Fibroblast of the aortic adventitia (primary cell): Measurements from ENCODE around the gene ACO1. TPM values are rescaled to one million over a fixed set of nuclear protein-coding genes. Genes with fewer than 3 reads are reported as not detected.
A peak's percentile ranks its signal among the peaks of the same experiment; 100 is the strongest.

Source experiments
- DNase-seq: peaks from one replicate; pipeline ENCODE4 v3.0.0-alpha.2; 2010; ENCODE audit warnings: low read depth
- H3K4me3 ChIP-seq: 2 replicates; pipeline ENCODE4 v1.5.1; 2011; ENCODE audit warnings: low read depth, mild to moderate bottlenecking, control low read depth, low read length, moderate library complexity
- total RNA-seq: library from RNA; depleted of rRNA; stranded (reverse); fragments of >200 nt; gene quantifications from 2 replicates; pipeline ENCODE4 v1.2.3, GENCODE V29; 2012; ENCODE audit warnings: low replicate concordance
- TF ChIP-seq, protein P1 (sequence below): IDR thresholded peaks from 2 replicates; pipeline ENCODE4 v1.5.1; 2011; ENCODE audit warnings: mild to moderate bottlenecking, low read length, control low read depth, inconsistent platforms; ENCODE audit not compliant: insufficient read depth

Gene ACO1
- total RNA-seq, 1 donor, result 81.3 TPM

DNA sequence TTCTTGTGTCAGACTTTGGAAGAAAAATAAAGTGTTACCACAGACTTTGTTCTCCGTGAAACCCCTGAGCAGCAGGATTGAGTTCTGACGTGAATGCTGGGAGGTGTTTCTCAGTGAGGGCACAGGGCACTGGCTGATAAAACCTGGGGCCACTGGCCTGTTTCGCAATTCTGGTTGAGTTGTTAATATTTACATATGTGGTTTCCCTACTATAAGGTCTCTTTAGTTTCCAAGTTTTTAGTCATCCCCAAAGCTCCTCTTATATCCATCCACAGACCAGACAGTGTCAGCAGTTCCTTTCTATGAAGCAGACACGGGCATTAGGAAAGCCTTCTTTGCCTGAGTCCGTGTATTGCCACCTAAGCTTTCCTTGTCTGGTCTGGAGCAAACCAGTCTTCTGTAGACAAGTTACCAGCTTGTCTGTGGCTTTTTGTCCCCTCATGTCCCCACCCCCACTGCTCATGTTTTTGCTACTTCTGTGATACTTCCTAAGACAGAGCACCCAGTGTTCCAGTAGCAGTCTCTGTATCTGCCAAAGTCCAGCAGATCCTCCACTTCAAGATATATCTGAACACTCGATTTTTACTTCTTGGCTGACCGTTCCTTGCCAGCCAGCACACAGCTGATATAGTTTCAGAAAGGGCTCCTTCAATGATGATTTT is 42.0 kb downstream of the ACO1 start:
- no peak overlapping the region for H3K4me3 ChIP-seq
- peak; percentile 84 for DNase-seq
- TF ChIP-seq, protein P1, sequence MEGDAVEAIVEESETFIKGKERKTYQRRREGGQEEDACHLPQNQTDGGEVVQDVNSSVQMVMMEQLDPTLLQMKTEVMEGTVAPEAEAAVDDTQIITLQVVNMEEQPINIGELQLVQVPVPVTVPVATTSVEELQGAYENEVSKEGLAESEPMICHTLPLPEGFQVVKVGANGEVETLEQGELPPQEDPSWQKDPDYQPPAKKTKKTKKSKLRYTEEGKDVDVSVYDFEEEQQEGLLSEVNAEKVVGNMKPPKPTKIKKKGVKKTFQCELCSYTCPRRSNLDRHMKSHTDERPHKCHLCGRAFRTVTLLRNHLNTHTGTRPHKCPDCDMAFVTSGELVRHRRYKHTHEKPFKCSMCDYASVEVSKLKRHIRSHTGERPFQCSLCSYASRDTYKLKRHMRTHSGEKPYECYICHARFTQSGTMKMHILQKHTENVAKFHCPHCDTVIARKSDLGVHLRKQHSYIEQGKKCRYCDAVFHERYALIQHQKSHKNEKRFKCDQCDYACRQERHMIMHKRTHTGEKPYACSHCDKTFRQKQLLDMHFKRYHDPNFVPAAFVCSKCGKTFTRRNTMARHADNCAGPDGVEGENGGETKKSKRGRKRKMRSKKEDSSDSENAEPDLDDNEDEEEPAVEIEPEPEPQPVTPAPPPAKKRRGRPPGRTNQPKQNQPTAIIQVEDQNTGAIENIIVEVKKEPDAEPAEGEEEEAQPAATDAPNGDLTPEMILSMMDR, result no peak

DNA sequence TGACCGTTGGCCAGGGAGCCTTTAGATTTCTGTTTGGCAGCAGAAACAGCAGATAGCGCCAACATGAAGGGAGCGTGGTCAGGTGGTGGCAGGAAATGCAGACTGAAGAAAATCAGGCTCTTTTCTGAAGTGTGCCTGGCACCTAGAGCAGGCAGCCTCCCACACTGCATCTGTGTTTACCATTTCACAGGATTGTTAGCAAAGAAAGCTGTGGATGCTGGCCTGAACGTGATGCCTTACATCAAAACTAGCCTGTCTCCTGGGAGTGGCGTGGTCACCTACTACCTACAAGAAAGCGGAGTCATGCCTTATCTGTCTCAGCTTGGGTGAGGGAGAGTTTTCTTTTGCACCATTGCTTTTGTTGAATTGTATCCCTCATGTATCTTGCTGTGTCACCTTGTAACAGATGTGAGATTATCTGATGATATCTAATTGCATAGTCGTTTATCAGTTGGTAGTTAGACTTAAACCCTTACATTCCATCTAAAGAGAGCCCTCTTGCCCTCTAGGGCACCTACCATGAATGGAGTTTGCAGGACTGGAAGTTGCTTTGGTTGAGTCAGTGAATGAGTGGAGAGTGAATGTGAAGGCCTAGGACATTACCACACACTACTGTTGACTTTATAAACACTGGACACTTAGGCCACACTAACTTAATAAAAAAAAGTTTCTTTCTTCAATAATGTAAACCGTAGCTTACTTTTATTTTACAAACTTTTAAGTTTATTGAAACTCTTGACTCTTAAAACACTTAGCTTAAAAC is 42.8 kb downstream of the ACO1 start:
- TF ChIP-seq, protein P1, result no peak
- H3K4me3 ChIP-seq, result no peak overlapping the region
- DNase-seq, result peak; percentile 25

DNA sequence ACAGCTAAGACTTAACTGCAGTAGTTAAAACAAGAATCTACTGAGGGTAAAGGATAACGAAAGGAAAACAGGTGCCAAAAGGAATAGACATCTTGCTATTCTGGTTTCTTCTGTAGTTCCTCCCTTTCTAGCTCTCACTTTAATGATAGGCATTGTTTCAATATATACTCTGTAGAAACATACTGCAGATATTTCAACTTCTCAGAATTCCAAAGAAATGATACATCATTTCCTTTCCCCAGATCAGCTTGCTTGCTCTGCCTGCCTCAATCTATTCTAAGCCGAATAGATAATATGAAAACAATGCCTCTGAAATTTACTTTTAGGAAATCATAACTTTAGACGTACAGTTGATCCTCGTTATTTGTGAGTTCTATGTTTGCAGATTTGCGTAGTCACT is 46.3 kb downstream of the ACO1 start:
- DNase-seq, result peak; percentile 76
- H3K4me3 ChIP-seq, result no peak overlapping the region

GRCh38 chr9:32431196-32431595 is 46.8 kb downstream of the ACO1 start:
- no peak overlapping the region for H3K4me3 ChIP-seq
- peak; percentile 10 for DNase-seq
- TF ChIP-seq, protein P1, result no peak

More for the DNA sequence above, 46.3 kb downstream of the ACO1 start:
- TF ChIP-seq, protein P1, result no peak

DNA sequence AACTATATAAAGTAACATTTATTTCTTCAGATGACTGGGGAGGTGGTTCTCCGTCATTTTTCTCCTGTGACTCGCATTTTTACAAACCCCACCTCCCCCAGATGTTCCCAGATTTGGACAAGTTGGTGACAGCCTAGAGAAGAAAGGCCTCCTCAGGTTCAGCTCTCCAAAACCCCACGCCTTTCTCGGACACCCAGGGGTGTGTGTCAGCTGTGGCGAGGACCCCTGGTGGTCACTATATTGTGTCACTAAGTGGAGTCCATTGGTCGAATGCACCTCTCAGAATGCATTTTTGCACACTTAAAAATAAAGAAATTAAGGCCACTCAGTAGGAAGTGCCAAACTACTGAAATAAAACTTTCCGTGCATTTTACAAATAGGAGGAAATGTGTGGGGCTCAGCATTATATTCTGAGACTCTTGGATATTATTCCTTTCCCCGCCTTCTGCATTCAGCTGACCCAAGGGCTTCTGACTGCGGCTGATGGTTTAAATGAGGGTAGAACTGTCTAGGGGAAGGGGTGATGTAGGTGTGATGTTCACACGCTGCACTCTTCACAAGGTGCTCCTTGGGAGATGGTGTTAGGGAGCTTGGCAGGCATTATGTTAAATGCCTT is 47.6 kb downstream of the ACO1 start:
- H3K4me3 ChIP-seq, result no peak overlapping the region
- DNase-seq, result peak; percentile 52
- TF ChIP-seq, protein P1, result peak; percentile 55

DNA sequence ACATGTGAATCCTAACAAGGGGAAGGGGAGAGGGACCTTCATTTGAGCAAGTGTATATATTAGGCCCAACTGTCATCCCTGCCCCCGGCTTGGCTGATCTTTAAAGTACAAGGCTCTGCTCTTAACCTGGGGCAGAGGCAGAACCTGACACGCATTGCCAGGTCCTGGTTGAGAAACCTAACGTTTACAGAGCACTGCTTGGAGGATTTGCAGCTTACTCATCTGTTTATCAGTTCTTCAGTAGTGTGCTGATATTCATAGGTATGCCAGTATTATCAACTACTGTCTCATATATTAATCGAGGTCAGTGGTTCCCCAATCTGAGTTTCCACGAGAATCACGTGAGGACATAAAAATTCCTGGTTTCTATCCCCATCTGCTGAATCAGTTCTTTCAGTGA is 50.4 kb downstream of the ACO1 start:
- TF ChIP-seq, protein P1, result no peak
- DNase-seq, result no peak
- no peak overlapping the region for H3K4me3 ChIP-seq
